GM19324 (cell line): ENCODE results near the gene MLLT1.

ENCODE experiments used
- ATAC-seq: cut with Tn5 transposase; IDR thresholded peaks from one replicate; pipeline ENCODE4 v1.9.1; 2021; ENCODE audit warnings: mild to moderate bottlenecking, moderate library complexity; ENCODE audit not compliant: unreplicated experiment, low FRiP score

Gene MLLT1

GRCh38 chr19:6260912-6261650 is 18.7 kb downstream of the MLLT1 start:
- ATAC-seq, result no peak

- ATAC-seq, result no peak
Measured at GRCh38 chr19:6260376-6260775, 19.4 kb downstream of the MLLT1 start.

- ATAC-seq, result no peak
Measured at GRCh38 chr19:6259312-6259861, 20.4 kb downstream of the MLLT1 start.

- ATAC-seq, result no peak
Measured at GRCh38 chr19:6258812-6259311, 20.9 kb downstream of the MLLT1 start.

GRCh38 chr19:6253954-6254733 is 25.6 kb downstream of the MLLT1 start:
- no peak for ATAC-seq

GRCh38 chr19:6252066-6252465 is 27.7 kb downstream of the MLLT1 start:
- ATAC-seq, result no peak

GRCh38 chr19:6250909-6251308 is 28.9 kb downstream of the MLLT1 start:
- ATAC-seq, result no peak

GRCh38 chr19:6250024-6250615 is 29.7 kb downstream of the MLLT1 start:
- ATAC-seq, result no peak

GRCh38 chr19:6249296-6249695 is 30.5 kb downstream of the MLLT1 start:
- no peak for ATAC-seq

GRCh38 chr19:6248844-6249243 is 30.9 kb downstream of the MLLT1 start:
- no peak for ATAC-seq

GRCh38 chr19:6248341-6248740 is 31.4 kb downstream of the MLLT1 start:
- no peak for ATAC-seq

GRCh38 chr19:6247007-6247288 is 32.8 kb downstream of the MLLT1 start:
- ATAC-seq, result no peak

- no peak for ATAC-seq
Measured at GRCh38 chr19:6246174-6247006, 33.4 kb downstream of the MLLT1 start.

- ATAC-seq, result no peak
Measured at GRCh38 chr19:6242677-6243076, 37.1 kb downstream of the MLLT1 start.

GRCh38 chr19:6241680-6242377 is 37.9 kb downstream of the MLLT1 start:
- no peak for ATAC-seq

GRCh38 chr19:6241056-6241455 is 38.7 kb downstream of the MLLT1 start:
- no peak for ATAC-seq

- no peak for ATAC-seq
Measured at GRCh38 chr19:6239871-6240676, 39.7 kb downstream of the MLLT1 start.

GRCh38 chr19:6239401-6239844 is 40.4 kb downstream of the MLLT1 start:
- ATAC-seq, result no peak
